Neural progenitor cell (in vitro differentiated cells): Measurements from ENCODE around the gene CPXM2. TPM values are rescaled to one million over a fixed set of nuclear protein-coding genes. Genes with fewer than 3 reads are reported as not detected.

Experiments used
- DNase-seq: peaks from one replicate; pipeline ENCODE4 v3.0.0-alpha.2; 2016; ENCODE audit warnings: low spot score
- H2AFZ ChIP-seq: fragments of 200-600 bp; sonication (generic); replicated peaks from 2 replicates; pipeline ENCODE4 v1.6.1; 2016; ENCODE audit warnings: antibody characterized with exemption
- H3F3A ChIP-seq: fragments of 200-600 bp; sonication (generic); 2 replicates; pipeline ENCODE4 v1.6.1; 2016; ENCODE audit warnings: antibody characterized with exemption, low read depth
- H3K27ac ChIP-seq: fragments of 200-600 bp; sonication (generic); 2 replicates; pipeline ENCODE4 v1.5.1; 2016; ENCODE audit warnings: mild to moderate bottlenecking
- H3K27me3 ChIP-seq: fragments of 200-600 bp; sonication (generic); 2 replicates; pipeline ENCODE4 v1.6.1; 2016; ENCODE audit warnings: mild to moderate bottlenecking, moderate library complexity
- H3K36me3 ChIP-seq: fragments of 200-600 bp; sonication (generic); 2 replicates; pipeline ENCODE4 v1.5.1; 2016
- H3K4me1 ChIP-seq: fragments of 200-600 bp; sonication (generic); 2 replicates; pipeline ENCODE4 v1.6.1; 2016; ENCODE audit warnings: mixed run types
- H3K4me2 ChIP-seq: fragments of 200-600 bp; sonication (generic); 2 replicates; pipeline ENCODE4 v1.6.1; 2016
- H3K4me3 ChIP-seq: fragments of 200-600 bp; sonication (generic); 2 replicates; pipeline ENCODE4 v1.5.1; 2016
- H3K79me2 ChIP-seq: fragments of 200-600 bp; sonication (generic); 2 replicates; pipeline ENCODE4 v1.6.1; 2016; ENCODE audit warnings: low read depth
- H3K9ac ChIP-seq: fragments of 200-600 bp; sonication (generic); 2 replicates; pipeline ENCODE4 v1.6.1; 2016
- H3K9me3 ChIP-seq: fragments of 200-600 bp; sonication (generic); 2 replicates; pipeline ENCODE4 v1.5.1; 2016; ENCODE audit warnings: low read depth
- H4K20me1 ChIP-seq: fragments of 200-600 bp; sonication (generic); 2 replicates; pipeline ENCODE4 v1.6.1; 2016; ENCODE audit warnings: low read depth
- H3K27ac Mint-ChIP-seq: 3 replicates; pipeline ENCODE4 v1.8.0; 2021; ENCODE audit warnings: mixed read lengths
- H3K27me3 Mint-ChIP-seq: 2 replicates; pipeline ENCODE4 v1.8.0; 2022; ENCODE audit warnings: low read depth, mild to moderate bottlenecking, inconsistent platforms, moderate library complexity, mixed read lengths; ENCODE audit not compliant: insufficient read depth
- H3K36me3 Mint-ChIP-seq: 3 replicates; pipeline ENCODE4 v1.8.0; 2021; ENCODE audit warnings: mixed read lengths
- H3K4me1 Mint-ChIP-seq: 3 replicates; pipeline ENCODE4 v1.8.0; 2021; ENCODE audit warnings: mixed read lengths
- H3K4me3 Mint-ChIP-seq: 3 replicates; pipeline ENCODE4 v1.8.0; 2021; ENCODE audit warnings: mild to moderate bottlenecking, moderate library complexity, mixed read lengths
- H3K9me3 Mint-ChIP-seq: 3 replicates; pipeline ENCODE4 v1.8.0; 2020; ENCODE audit warnings: mixed read lengths
- CTCF ChIP-seq: fragments of 200-600 bp; sonication (generic); IDR thresholded peaks from 2 replicates; pipeline ENCODE4 v1.5.1; 2017; ENCODE audit warnings: antibody characterized with exemption, mild to moderate bottlenecking
- EZH2 ChIP-seq: fragments of 200-600 bp; sonication (generic); IDR thresholded peaks from 2 replicates; pipeline ENCODE4 v1.6.1; 2017; ENCODE audit warnings: antibody characterized with exemption, mild to moderate bottlenecking, moderate library complexity
- EZH2phosphoT487 ChIP-seq: fragments of 200-600 bp; sonication (generic); IDR thresholded peaks from 2 replicates; pipeline ENCODE4 v1.6.1; 2017; ENCODE audit warnings: antibody characterized with exemption
- total RNA-seq: library from RNA; depleted of rRNA; stranded (reverse); fragments of >200 nt; gene quantifications from 2 replicates; pipeline ENCODE4 v1.2.3, GENCODE V29; 2015; ENCODE audit warnings: low replicate concordance

CPXM2 gene
- total RNA-seq, 1 donor from 2014 or later: not detected

- H3K4me1 ChIP-seq: no peaks in the 10 kb centered on the region
- no peak for DNase-seq
- Mint-ChIP-seq H3K36me3 (no peaks in the 10 kb centered on the region), H3K27me3 (no peaks in the 10 kb centered on the region), H3K4me3 (no peak overlapping the region), H3K9me3 (no peaks in the 10 kb centered on the region), H3K4me1 (peaks cover 6% of the 10 kb centered on the region), H3K27ac (no peak overlapping the region)
- no peaks in the 10 kb centered on the region for H3K27me3 ChIP-seq
- H3K79me2 ChIP-seq: no peaks in the 10 kb centered on the region
- H3K36me3 ChIP-seq: no peaks in the 10 kb centered on the region
- H3K9ac ChIP-seq: no peak overlapping the region
- H3F3A ChIP-seq: no peaks in the 10 kb centered on the region
- TF ChIP-seq EZH2phosphoT487 (no peak), EZH2 (no peak), CTCF (no peak)
- H4K20me1 ChIP-seq: no peaks in the 10 kb centered on the region
- H2AFZ ChIP-seq: no peak overlapping the region
- no peak overlapping the region for H3K27ac ChIP-seq
- no peak overlapping the region for H3K4me2 ChIP-seq
- H3K9me3 ChIP-seq: no peaks in the 10 kb centered on the region
- no peak overlapping the region for H3K4me3 ChIP-seq
These were observed 32.5 kb downstream of the CPXM2 start for GRCh38 chr10:123858907-123859652.

- H3K9ac ChIP-seq: no peak overlapping the region
- Mint-ChIP-seq H3K36me3 (no peaks in the 10 kb centered on the region), H3K4me3 (no peak overlapping the region), H3K27me3 (peaks cover 2% of the 10 kb centered on the region), H3K4me1 (peaks cover 6% of the 10 kb centered on the region), H3K27ac (no peak overlapping the region), H3K9me3 (no peaks in the 10 kb centered on the region)
- H3K79me2 ChIP-seq: no peaks in the 10 kb centered on the region
- no peak for TF ChIP-seq EZH2
- no peak for TF ChIP-seq CTCF
- TF ChIP-seq EZH2phosphoT487: no peak
- H3K4me3 ChIP-seq: no peak overlapping the region
- no peak overlapping the region for H3K4me2 ChIP-seq
- H3K27me3 ChIP-seq: no peaks in the 10 kb centered on the region
- DNase-seq: no peak
- no peak overlapping the region for H2AFZ ChIP-seq
- no peaks in the 10 kb centered on the region for H3K36me3 ChIP-seq
- no peaks in the 10 kb centered on the region for H4K20me1 ChIP-seq
- H3K9me3 ChIP-seq: no peaks in the 10 kb centered on the region
- H3K4me1 ChIP-seq: no peaks in the 10 kb centered on the region
- H3F3A ChIP-seq: no peaks in the 10 kb centered on the region
- H3K27ac ChIP-seq: no peak overlapping the region
These were observed 33.4 kb downstream of the CPXM2 start for GRCh38 chr10:123858077-123858681.

- H3K27ac Mint-ChIP-seq: no peak overlapping the region
- Histone ChIP-seq H3K4me1 (no peaks in the 10 kb centered on the region), H3K79me2 (no peaks in the 10 kb centered on the region), H3F3A (no peaks in the 10 kb centered on the region), H3K27me3 (no peaks in the 10 kb centered on the region), H3K4me2 (no peak overlapping the region), H4K20me1 (no peaks in the 10 kb centered on the region), H3K27ac (no peak overlapping the region), H3K9me3 (no peaks in the 10 kb centered on the region), H3K4me3 (no peak overlapping the region), H2AFZ (no peak overlapping the region), H3K36me3 (no peaks in the 10 kb centered on the region), H3K9ac (no peak overlapping the region)
- no peak for DNase-seq
- TF ChIP-seq EZH2phosphoT487: no peak
- TF ChIP-seq CTCF: no peak
- no peak for TF ChIP-seq EZH2
- no peaks in the 10 kb centered on the region for H3K9me3 Mint-ChIP-seq
- H3K4me3 Mint-ChIP-seq: no peak overlapping the region
- H3K4me1 Mint-ChIP-seq: peaks cover under 1% of the 10 kb centered on the region
- no peaks in the 10 kb centered on the region for H3K36me3 Mint-ChIP-seq
- peaks cover 2% of the 10 kb centered on the region for H3K27me3 Mint-ChIP-seq
These were observed 34.0 kb downstream of the CPXM2 start for GRCh38 chr10:123857616-123858015.
